Measurements from ENCODE around the gene ITPRIP. TPM values are rescaled to one million over a fixed set of nuclear protein-coding genes. Genes with fewer than 3 reads are reported as not detected.

The ITPRIP gene
- total RNA-seq, 1 donor from 2014 or later = 34.8 TPM

GRCh38 chr10:104314591-104315485 lies 23.4 kb downstream of the ITPRIP start:
- no peak overlapping the region for H3K4me3 ChIP-seq (ENCODE audit: low read depth, low read length)
- no peak for TF ChIP-seq CTCF (IDR thresholded peaks at IDR 0.05; ENCODE audit: insufficient read depth, low read length, poor library complexity, severe bottlenecking)

GRCh38 chr10:104311184-104311720 lies 27.0 kb downstream of the ITPRIP start:
- Histone ChIP-seq H3K36me3 (ENCODE audit: control insufficient read depth, insufficient read depth, low read length) (no peaks in the 10 kb centered on the region), H3K4me3 (ENCODE audit: low read depth, low read length) (no peak overlapping the region), H3K27me3 (ENCODE audit: control insufficient read depth, insufficient read depth, low read length) (no peaks in the 10 kb centered on the region)
- TF ChIP-seq CTCF (IDR thresholded peaks at IDR 0.05; ENCODE audit: insufficient read depth, low read length, poor library complexity, severe bottlenecking) = no peak
- DNase-seq (ENCODE audit: low read depth) = no peak

More at GRCh38 chr10:104314591-104315485, 23.4 kb downstream of the ITPRIP start:
- no peak for DNase-seq (ENCODE audit: low read depth)
- Histone ChIP-seq H3K36me3 (ENCODE audit: control insufficient read depth, insufficient read depth, low read length) (no peaks in the 10 kb centered on the region), H3K27me3 (ENCODE audit: control insufficient read depth, insufficient read depth, low read length) (no peaks in the 10 kb centered on the region)

GRCh38 chr10:104309980-104310978 lies 28.0 kb downstream of the ITPRIP start:
- Histone ChIP-seq H3K4me3 (ENCODE audit: low read depth, low read length) (no peak overlapping the region), H3K36me3 (ENCODE audit: control insufficient read depth, insufficient read depth, low read length) (no peaks in the 10 kb centered on the region), H3K27me3 (ENCODE audit: control insufficient read depth, insufficient read depth, low read length) (no peaks in the 10 kb centered on the region)
- TF ChIP-seq CTCF (IDR thresholded peaks at IDR 0.05; ENCODE audit: insufficient read depth, low read length, poor library complexity, severe bottlenecking) = no peak
- DNase-seq (ENCODE audit: low read depth) = no peak

GRCh38 chr10:104308439-104308903 lies 29.8 kb downstream of the ITPRIP start:
- Histone ChIP-seq H3K36me3 (ENCODE audit: control insufficient read depth, insufficient read depth, low read length) (no peaks in the 10 kb centered on the region), H3K4me3 (ENCODE audit: low read depth, low read length) (no peak overlapping the region), H3K27me3 (ENCODE audit: control insufficient read depth, insufficient read depth, low read length) (no peaks in the 10 kb centered on the region)
- TF ChIP-seq CTCF (IDR thresholded peaks at IDR 0.05; ENCODE audit: insufficient read depth, low read length, poor library complexity, severe bottlenecking) = no peak
- no peak for DNase-seq (ENCODE audit: low read depth)

- H3K36me3 ChIP-seq (ENCODE audit: control insufficient read depth, insufficient read depth, low read length) = no peaks in the 10 kb centered on the region
- no peak overlapping the region for H3K4me3 ChIP-seq (ENCODE audit: low read depth, low read length)
- H3K27me3 ChIP-seq (ENCODE audit: control insufficient read depth, insufficient read depth, low read length) = no peaks in the 10 kb centered on the region
- no peak for TF ChIP-seq CTCF (IDR thresholded peaks at IDR 0.05; ENCODE audit: insufficient read depth, low read length, poor library complexity, severe bottlenecking)
- DNase-seq (ENCODE audit: low read depth) = no peak
These were observed 30.5 kb downstream of the ITPRIP start for GRCh38 chr10:104307576-104308438.

All from kidney epithelial cell (primary cell).